ENCODE results near the gene SEM1. TPM values are rescaled to one million over a fixed set of nuclear protein-coding genes. Genes with fewer than 3 reads are reported as not detected.
"Not testable (repeated sequence)": the region's sequence is repeated elsewhere in the genome, so short reads cannot be mapped to it uniquely, and the experiment has no call there.

The SEM1 gene
- total RNA-seq, 1 experiment from 2014 or later, result 263 TPM

DNA sequence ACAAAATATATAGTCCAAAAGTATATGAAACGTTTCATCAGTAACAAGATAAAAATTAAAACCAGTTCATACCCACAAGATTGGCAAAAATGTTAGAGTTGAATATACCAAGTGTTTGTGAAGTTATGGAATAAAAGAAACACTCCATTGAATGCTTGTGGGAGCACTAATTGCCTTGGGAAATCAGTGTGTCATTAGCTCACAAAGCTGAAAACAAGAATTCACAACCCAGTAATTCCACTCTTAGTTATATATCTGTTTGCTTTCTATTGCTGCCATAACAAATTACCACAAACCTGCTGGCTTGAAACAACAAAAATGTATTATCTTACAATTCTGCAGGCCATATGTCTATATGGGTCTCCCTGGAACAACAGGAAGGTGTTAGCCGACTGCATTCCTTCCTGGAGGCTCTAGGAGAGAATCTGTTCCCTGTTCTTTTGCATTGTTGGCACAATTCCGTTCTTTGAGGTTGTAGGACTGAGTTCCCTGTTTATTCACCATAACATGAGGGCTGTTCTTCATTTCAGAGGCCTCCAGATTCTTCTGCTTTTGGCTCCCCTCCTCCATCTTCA, 45.7 kb downstream of the SEM1 start:
- Histone ChIP-seq H3K27ac (ENCODE audit: low read length) (no peak overlapping the region), H3K9me2 (replicated peaks; ENCODE audit: low read length) (no peaks in the 10 kb centered on the region), H3K4me1 (ENCODE audit: insufficient read depth, low read length) (no peaks in the 10 kb centered on the region), H2AFZ (ENCODE audit: low read length) (no peak overlapping the region), H4K20me1 (ENCODE audit: low read length) (no peaks in the 10 kb centered on the region), H3K9me3 (ENCODE audit: low read length) (no peaks in the 10 kb centered on the region), H3K79me2 (ENCODE audit: low read length) (no peaks in the 10 kb centered on the region), H3K4me2 (ENCODE audit: low read length) (no peak overlapping the region), H3K9ac (ENCODE audit: low read length) (no peak overlapping the region), H3K27me3 (ENCODE audit: low read length) (no peaks in the 10 kb centered on the region), H3K4me3 (ENCODE audit: low read length) (no peak overlapping the region), H3K36me3 (ENCODE audit: low read depth, low read length) (no peaks in the 10 kb centered on the region), H3F3A (ENCODE audit: low read length, unreplicated experiment) (no peaks in the 10 kb centered on the region)
- no peak for ATAC-seq
- CTCF ChIA-PET, result no interaction called here
- no TSS peak for BruUV-seq (replicated peaks)
- POLR2A ChIA-PET (ENCODE audit: unreplicated experiment), result no interaction called here
- no peak for DNase-seq
- intact Hi-C loops (cut with micrococcal nuclease), result no loop called here
- TF ChIP-seq EZH2phosphoT487 (IDR thresholded peaks at IDR 0.05; ENCODE audit: borderline replicate concordance, low read length), result no peak
- TF ChIP-seq, protein P1, sequence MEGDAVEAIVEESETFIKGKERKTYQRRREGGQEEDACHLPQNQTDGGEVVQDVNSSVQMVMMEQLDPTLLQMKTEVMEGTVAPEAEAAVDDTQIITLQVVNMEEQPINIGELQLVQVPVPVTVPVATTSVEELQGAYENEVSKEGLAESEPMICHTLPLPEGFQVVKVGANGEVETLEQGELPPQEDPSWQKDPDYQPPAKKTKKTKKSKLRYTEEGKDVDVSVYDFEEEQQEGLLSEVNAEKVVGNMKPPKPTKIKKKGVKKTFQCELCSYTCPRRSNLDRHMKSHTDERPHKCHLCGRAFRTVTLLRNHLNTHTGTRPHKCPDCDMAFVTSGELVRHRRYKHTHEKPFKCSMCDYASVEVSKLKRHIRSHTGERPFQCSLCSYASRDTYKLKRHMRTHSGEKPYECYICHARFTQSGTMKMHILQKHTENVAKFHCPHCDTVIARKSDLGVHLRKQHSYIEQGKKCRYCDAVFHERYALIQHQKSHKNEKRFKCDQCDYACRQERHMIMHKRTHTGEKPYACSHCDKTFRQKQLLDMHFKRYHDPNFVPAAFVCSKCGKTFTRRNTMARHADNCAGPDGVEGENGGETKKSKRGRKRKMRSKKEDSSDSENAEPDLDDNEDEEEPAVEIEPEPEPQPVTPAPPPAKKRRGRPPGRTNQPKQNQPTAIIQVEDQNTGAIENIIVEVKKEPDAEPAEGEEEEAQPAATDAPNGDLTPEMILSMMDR (conservative IDR thresholded peaks at IDR 0.05; ENCODE audit: low read depth, low read length), result no peak
- TF ChIP-seq EZH2 (IDR thresholded peaks at IDR 0.05; ENCODE audit: low read length, unreplicated experiment), result no peak

GRCh38 chr7:96663457-96663856, 46.2 kb downstream of the SEM1 start:
- intact Hi-C loops (cut with micrococcal nuclease), result no loop called here
- Histone ChIP-seq H3K79me2 (ENCODE audit: low read length) (no peaks in the 10 kb centered on the region), H3K4me1 (ENCODE audit: insufficient read depth, low read length) (no peaks in the 10 kb centered on the region), H3K4me3 (ENCODE audit: low read length) (no peak overlapping the region), H4K20me1 (ENCODE audit: low read length) (no peaks in the 10 kb centered on the region), H3K36me3 (ENCODE audit: low read depth, low read length) (no peaks in the 10 kb centered on the region), H2AFZ (ENCODE audit: low read length) (no peak overlapping the region), H3K9me3 (ENCODE audit: low read length) (no peaks in the 10 kb centered on the region), H3K9me2 (replicated peaks; ENCODE audit: low read length) (no peaks in the 10 kb centered on the region), H3F3A (ENCODE audit: low read length, unreplicated experiment) (no peaks in the 10 kb centered on the region), H3K9ac (ENCODE audit: low read length) (no peak overlapping the region), H3K27ac (ENCODE audit: low read length) (no peak overlapping the region), H3K4me2 (ENCODE audit: low read length) (no peak overlapping the region), H3K27me3 (ENCODE audit: low read length) (no peaks in the 10 kb centered on the region)
- ChIA-PET CTCF (no interaction called here), POLR2A (ENCODE audit: unreplicated experiment) (no interaction called here)
- BruUV-seq (replicated peaks), result no TSS peak
- ATAC-seq, result no peak
- no peak for DNase-seq
- TF ChIP-seq EZH2phosphoT487 (IDR thresholded peaks at IDR 0.05; ENCODE audit: borderline replicate concordance, low read length) (no peak), EZH2 (IDR thresholded peaks at IDR 0.05; ENCODE audit: low read length, unreplicated experiment) (no peak)
- TF ChIP-seq, protein P1 (conservative IDR thresholded peaks at IDR 0.05; ENCODE audit: low read depth, low read length), result no peak

DNA sequence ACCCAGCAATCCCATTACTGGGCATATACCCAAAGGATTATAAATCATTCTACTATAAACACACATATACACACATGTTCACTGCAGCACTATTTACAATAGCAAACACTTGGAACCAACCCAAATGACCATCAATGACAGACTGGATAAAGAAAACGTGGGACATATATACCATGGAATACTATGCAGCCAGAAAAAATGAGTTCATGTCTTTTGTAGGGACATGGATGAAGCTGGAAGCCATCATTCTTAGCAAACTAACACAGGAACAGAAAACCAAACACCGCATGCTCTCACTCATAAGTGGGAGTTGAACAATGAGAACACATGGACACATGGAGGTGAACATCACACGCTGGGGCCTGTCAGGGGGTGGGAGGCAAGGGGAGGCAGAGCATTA, 47.5 kb downstream of the SEM1 start:
- H3K9me2 ChIP-seq (replicated peaks; ENCODE audit: low read length); H3K4me1 ChIP-seq (ENCODE audit: insufficient read depth, low read length); H3K4me3 ChIP-seq (ENCODE audit: low read length); intact Hi-C loops (cut with micrococcal nuclease); BruUV-seq (replicated peaks); H3K27ac ChIP-seq (ENCODE audit: low read length); H3K9me3 ChIP-seq (ENCODE audit: low read length); POLR2A ChIA-PET (ENCODE audit: unreplicated experiment); H3K4me2 ChIP-seq (ENCODE audit: low read length); H3K36me3 ChIP-seq (ENCODE audit: low read depth, low read length); H3K9ac ChIP-seq (ENCODE audit: low read length); H3K79me2 ChIP-seq (ENCODE audit: low read length); H3K27me3 ChIP-seq (ENCODE audit: low read length); H4K20me1 ChIP-seq (ENCODE audit: low read length); H2AFZ ChIP-seq (ENCODE audit: low read length); H3F3A ChIP-seq (ENCODE audit: low read length, unreplicated experiment); DNase-seq; ATAC-seq; CTCF ChIA-PET: not testable (repeated sequence)

All from PC-3 (cell line).